ENCODE results near the gene FLCN. TPM values are rescaled to one million over a fixed set of nuclear protein-coding genes. Genes with fewer than 3 reads are reported as not detected.

FLCN gene
- total RNA-seq, 1 experiment from 2014 or later: 38.8 TPM

GRCh38 chr17:17189559-17189958 lies 47.4 kb downstream of the FLCN start:
- H3F3A ChIP-seq (ENCODE audit: insufficient read depth, low read depth): peaks cover 91% of the 10 kb centered on the region
- no peak overlapping the region for H3K27ac ChIP-seq
- CTCF ChIA-PET: no interaction called here

GRCh38 chr17:17188586-17188985 lies 48.4 kb downstream of the FLCN start:
- Histone ChIP-seq H3K4me2 (no peak overlapping the region), H4K20me1 (ENCODE audit: insufficient read depth) (peaks cover 11% of the 10 kb centered on the region; the same call in 1 of the 2 replicates), H3F3A (ENCODE audit: insufficient read depth, low read depth) (peaks cover 92% of the 10 kb centered on the region), H3K36me3 (ENCODE audit: low read depth) (peaks cover 32% of the 10 kb centered on the region), H3K9me3 (ENCODE audit: insufficient read depth, low read depth) (no peaks in the 10 kb centered on the region), H3K27me3 (ENCODE audit: insufficient read depth, low read depth) (no peaks in the 10 kb centered on the region), H2AFZ (no peak overlapping the region), H3K4me1 (replicated peaks; ENCODE audit: insufficient read depth) (peaks cover 9% of the 10 kb centered on the region), H3K79me2 (ENCODE audit: low read depth) (no peaks in the 10 kb centered on the region), H3K9me2 (ENCODE audit: insufficient read depth) (no peaks in the 10 kb centered on the region), H3K4me3 (no peak overlapping the region), H3K27ac (no peak overlapping the region)
- no peak for TF ChIP-seq CTCF (conservative IDR thresholded peaks at IDR 0.05)
- TF ChIP-seq EZH2 (IDR thresholded peaks at IDR 0.05; ENCODE audit: low read depth): no peak
- no TSS peak for BruUV-seq (replicated peaks)
- DNase-seq: no peak
- POLR2A ChIA-PET (ENCODE audit: unreplicated experiment): interaction anchor here (0.7 kb wide), 1 partner anchor 24 kb away, joined by 17 read pairs; no protein-coding TSS in a partner anchor
- intact Hi-C loops (cut with micrococcal nuclease; ENCODE audit: unreplicated experiment): no loop called here
- CTCF ChIA-PET: no interaction called here

More at GRCh38 chr17:17189559-17189958, 47.4 kb downstream of the FLCN start:
- POLR2A ChIA-PET (ENCODE audit: unreplicated experiment): no interaction called here
- intact Hi-C loops (cut with micrococcal nuclease; ENCODE audit: unreplicated experiment): no loop called here
- Histone ChIP-seq H4K20me1 (ENCODE audit: insufficient read depth) (peaks cover 11% of the 10 kb centered on the region; the same call in 1 of the 2 replicates), H3K9me2 (ENCODE audit: insufficient read depth) (no peaks in the 10 kb centered on the region), H3K36me3 (ENCODE audit: low read depth) (peaks cover 24% of the 10 kb centered on the region), H3K79me2 (ENCODE audit: low read depth) (no peaks in the 10 kb centered on the region), H3K4me3 (no peak overlapping the region), H3K27me3 (ENCODE audit: insufficient read depth, low read depth) (no peaks in the 10 kb centered on the region), H2AFZ (no peak overlapping the region), H3K9me3 (ENCODE audit: insufficient read depth, low read depth) (no peaks in the 10 kb centered on the region), H3K4me1 (replicated peaks; ENCODE audit: insufficient read depth) (peaks cover 9% of the 10 kb centered on the region), H3K4me2 (no peak overlapping the region)
- DNase-seq: no peak
- no peak for TF ChIP-seq EZH2 (IDR thresholded peaks at IDR 0.05; ENCODE audit: low read depth)
- no peak for TF ChIP-seq CTCF (conservative IDR thresholded peaks at IDR 0.05)
- BruUV-seq (replicated peaks): no TSS peak

- no peak for DNase-seq
- Histone ChIP-seq H3K27me3 (ENCODE audit: insufficient read depth, low read depth) (no peaks in the 10 kb centered on the region), H2AFZ (no peak overlapping the region), H3K4me1 (replicated peaks; ENCODE audit: insufficient read depth) (peaks cover 9% of the 10 kb centered on the region), H3K4me3 (no peak overlapping the region), H3K4me2 (no peak overlapping the region), H3K79me2 (ENCODE audit: low read depth) (no peaks in the 10 kb centered on the region), H3K36me3 (ENCODE audit: low read depth) (peaks cover 36% of the 10 kb centered on the region), H3K9me3 (ENCODE audit: insufficient read depth, low read depth) (no peaks in the 10 kb centered on the region), H3F3A (ENCODE audit: insufficient read depth, low read depth) (peaks cover 79% of the 10 kb centered on the region), H3K9me2 (ENCODE audit: insufficient read depth) (no peaks in the 10 kb centered on the region), H3K27ac (no peak overlapping the region), H4K20me1 (ENCODE audit: insufficient read depth) (peaks cover 21% of the 10 kb centered on the region)
- intact Hi-C loops (cut with micrococcal nuclease; ENCODE audit: unreplicated experiment): no loop called here
- POLR2A ChIA-PET (ENCODE audit: unreplicated experiment): interaction anchor here (0.6 kb wide), 1 partner anchor 17 kb away, joined by 13 read pairs; no protein-coding TSS in a partner anchor
- TF ChIP-seq EZH2 (IDR thresholded peaks at IDR 0.05; ENCODE audit: low read depth) (no peak), CTCF (conservative IDR thresholded peaks at IDR 0.05) (no peak)
- CTCF ChIA-PET: no interaction called here
- TSS peak; percentile 2 for BruUV-seq (replicated peaks)
These were observed 50.1 kb downstream of the FLCN start for GRCh38 chr17:17186551-17187505.

All from PC-9 (cell line).